GM12875 (cell line): ENCODE data around the gene SRGAP2C.
"Not testable (repeated sequence)": the region's sequence is repeated elsewhere in the genome, so short reads cannot be mapped to it uniquely, and the experiment has no call there.

Experiments used
- H3K4me3 ChIP-seq: one replicate; pipeline ENCODE4 v1.5.1; 2011; ENCODE audit warnings: low read depth, low read length, control low read depth

The SRGAP2C gene

DNA sequence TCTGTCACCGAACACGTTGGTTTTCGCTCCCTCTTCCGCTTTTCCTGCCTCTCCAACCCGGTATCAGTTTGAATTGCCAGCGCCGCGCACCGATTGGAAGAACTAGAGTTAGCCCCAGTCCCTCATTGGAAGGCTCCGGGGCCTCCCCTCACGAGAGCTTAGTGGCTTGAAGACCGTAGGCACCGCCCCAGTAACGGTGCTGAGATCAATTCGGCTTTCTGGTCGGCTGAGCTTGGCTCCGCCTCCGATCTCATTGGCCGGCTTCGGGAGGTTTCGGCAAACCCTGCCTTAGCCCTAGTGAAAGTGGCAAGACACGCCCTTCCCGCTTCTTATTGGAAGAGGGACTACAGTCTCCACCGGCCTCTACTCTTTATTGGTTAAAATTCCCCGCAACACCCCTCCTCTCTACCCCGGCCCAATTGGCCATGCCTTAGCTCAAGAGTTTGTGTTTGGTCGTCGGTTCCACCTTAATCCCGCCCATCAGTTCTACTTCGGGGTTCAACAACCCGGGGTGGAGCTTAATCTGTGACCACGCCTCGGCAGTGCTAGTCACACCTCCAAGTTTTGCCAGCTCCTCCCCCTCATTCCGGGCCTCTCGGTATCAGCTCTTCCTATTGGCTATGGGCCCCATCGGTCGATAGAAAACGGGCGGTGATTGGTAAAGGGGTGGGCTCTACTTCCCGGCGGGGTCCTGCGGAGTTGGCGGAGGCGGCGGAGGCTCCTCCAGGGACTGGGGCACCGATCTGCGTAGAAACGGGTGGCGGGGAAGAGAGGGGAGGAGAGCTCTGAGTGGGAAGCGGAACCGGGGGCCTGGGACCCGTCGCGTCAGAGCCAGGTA, at the start of gene SRGAP2C, which contains the start of gene FAM72B:
Gene SRGAP2C (plus strand): TSS at position 686 of the 838 bp plus-strand sequence. CDS start 2,472 bp downstream, outside the sequence.
Gene FAM72B (minus strand): TSS at position 51 of the 838 bp plus-strand sequence. CDS start 851 bp downstream, outside the sequence.
- H3K4me3 ChIP-seq = peak within 1 kb of the TSS; percentile 28

DNA sequence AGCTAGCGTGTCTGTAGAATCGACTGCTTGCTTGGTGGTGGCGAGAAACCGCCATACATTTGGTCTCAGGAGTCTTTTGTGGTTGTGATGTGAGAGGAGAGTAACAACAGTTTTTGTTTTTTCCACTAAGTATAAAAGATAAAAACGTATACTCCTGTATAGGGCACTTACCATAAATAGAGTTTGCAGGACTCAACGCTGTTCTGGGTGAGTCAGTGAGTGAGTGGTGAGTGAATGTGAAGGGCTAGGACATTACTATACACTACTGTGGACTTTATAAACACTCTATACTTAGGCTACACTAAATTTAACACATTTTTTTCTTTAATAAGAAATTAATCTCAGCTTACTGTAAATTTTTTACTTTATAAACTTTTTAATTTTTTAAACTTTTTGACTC, 44.4 kb upstream of the SRGAP2C start:
- H3K4me3 ChIP-seq = not testable (repeated sequence)

DNA sequence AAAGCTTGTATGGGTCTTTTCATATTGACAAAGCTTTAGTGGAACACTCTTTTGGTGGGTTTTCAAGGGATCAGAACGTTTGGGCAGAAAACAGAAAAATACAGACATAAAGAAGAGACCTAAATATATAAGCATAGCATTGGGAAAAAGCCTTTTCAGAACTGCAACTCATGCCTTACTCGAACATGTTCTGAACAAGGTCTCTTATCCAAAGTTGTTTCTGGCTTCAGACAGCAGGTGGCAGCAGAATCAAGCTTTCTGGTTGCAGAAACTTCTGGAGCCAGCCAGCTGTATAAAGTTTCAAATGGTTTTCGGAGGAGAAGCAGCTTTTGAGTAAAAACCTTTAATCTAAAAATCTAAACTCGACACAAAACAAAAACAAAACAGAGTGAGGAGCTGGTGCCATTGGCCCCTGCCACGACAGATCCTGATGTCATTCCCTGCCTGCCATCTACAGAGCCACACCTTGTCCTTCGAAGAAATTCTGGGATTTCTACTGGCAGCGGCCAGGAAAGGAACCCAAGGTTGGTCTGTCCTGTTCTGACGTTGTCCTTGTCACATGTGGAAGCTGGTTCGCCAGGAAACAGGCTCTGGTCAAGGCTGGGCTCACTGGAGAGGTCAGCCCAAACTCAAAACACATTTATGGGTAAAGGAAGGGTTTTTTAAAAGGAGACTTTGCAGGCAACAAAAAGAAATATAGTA, 36.1 kb upstream of the SRGAP2C start:
- not testable (repeated sequence) for H3K4me3 ChIP-seq

DNA sequence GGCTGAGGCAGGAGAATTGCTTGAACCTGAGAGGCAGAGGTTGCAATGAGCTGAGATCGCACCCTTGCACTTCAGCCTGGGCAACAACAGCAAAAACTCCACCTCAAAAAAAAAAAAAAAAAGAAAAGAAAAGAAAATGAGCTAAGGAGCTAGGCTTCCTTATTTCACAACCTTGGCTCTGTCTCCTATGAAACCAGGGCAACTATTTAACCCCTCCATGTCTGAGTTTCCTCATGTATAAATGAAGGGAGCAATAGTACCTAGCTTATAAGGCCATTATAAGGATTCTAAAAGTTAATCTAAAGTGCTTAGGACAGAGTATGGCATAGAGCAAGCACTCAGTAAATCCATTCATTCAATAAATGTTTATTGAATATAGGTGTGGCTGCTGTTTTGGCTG, 33.5 kb upstream of the SRGAP2C start:
- H3K4me3 ChIP-seq = not testable (repeated sequence)

DNA sequence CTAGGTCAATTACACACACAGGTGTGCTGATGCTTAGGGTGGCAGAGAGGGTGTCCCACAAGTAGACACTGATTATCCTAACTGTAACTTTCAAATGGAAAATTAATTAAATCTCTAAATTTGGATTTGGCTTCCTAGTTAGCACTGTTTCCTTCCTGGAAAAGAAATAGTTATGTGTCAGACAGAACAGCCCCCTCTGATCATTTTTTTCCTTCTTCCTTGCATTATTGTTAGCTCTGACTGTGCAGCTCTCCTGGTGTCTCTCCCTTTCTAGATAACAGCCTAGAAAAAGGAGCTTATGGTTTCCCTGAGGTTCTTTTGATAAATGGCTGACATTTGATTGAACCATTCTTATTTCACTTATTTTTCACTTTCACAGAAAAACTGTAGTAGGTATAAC, 32.0 kb upstream of the SRGAP2C start:
- not testable (repeated sequence) for H3K4me3 ChIP-seq

DNA sequence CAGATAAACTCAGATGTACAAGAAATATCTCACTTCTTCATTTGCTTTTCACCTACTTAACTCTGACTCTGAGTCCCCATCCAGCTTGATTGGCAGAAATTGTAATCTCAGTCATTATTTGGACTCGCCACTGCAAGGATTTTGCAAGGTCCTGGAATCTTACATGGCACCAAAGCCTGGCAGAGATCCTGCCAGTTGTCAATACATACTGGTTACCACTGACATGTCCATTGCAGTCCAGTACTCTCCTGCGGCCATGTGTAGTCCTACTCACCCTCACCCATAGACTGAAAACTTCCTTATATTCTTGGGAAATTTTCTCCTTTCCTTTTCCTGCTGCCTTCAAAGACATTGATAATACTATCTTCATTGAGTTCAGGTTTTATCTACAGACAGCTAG, 30.0 kb upstream of the SRGAP2C start:
- H3K4me3 ChIP-seq = not testable (repeated sequence)

DNA sequence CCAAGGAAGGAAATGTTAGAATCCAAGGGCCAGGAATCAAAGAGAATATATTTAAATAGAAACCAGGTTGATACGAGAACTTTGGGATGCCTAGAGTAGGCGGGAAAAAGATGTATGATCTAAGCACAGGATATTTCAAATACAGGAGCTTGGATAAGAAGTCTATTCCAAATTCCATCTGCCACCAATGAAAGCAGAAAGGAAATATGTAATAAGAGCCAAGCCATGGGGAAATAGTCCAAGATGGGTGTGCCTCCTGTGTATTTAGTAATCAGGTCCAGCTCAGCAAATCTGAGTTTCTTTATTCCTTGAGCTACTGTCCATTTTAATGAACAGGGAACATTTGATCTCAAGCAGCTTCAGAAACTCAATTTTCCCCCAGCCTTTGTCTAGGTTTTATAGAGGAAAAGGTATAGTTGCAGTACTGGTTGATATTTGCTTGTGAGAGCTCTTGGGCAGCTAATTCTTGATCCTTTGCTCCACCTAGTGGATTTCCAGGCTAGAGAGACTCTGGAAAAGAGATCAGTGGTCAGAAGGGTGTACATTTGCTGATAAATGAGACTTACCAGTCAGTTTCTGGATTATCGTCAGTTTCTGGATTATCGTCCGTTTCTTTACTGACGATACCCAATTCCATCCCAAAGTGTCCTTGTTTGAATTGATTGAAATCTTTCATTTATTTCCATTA, 29.0 kb upstream of the SRGAP2C start:
- not testable (repeated sequence) for H3K4me3 ChIP-seq

DNA sequence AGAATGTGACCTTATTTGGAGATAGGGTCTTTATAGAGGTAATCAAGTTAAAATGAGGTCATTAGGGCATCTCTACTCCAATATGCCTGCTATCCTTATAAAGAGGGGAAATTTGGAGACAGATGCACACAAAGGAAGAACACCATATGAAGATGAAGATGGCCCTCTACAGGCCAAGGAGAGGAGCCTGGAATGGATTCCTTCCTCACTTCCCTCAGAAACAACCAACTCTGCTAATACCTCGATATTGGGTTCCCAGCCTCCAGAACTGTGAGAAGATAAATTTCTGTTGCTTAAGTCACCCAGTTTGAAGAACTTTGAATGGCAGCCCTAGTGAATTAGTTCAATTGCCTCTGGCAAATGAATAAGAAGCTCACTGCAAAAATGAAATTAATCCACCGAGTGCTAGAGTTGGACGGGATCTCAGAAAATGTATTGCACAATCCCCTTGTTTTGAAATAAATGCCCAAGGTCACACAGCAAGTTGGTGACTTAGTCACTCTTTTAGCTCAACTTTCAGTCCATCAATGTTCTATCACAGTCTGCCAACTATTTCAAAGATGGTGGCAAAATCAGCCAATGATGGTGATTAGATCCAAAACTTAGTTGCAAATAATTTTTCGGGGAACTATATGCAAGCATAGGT, 27.7 kb upstream of the SRGAP2C start:
- H3K4me3 ChIP-seq = not testable (repeated sequence)

DNA sequence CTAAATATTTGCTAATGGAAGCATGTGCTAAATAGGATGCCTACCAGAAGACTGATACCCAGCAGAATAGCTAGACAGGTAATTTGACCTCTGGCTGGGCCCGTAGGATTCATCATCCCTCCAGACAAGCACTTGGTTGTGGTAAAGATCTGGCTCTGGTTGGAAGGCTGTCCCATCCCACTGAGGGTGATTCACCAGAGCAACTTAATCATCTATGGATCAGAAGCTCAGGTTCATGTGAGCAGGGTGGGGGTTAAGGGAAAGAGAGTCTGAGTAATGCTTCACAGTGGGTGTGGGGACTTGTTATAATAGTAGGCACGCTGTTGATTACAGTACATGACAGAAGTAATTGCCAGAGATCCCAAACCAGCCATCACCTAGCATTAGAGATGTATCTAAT, 27.2 kb upstream of the SRGAP2C start:
- H3K4me3 ChIP-seq = not testable (repeated sequence)

DNA sequence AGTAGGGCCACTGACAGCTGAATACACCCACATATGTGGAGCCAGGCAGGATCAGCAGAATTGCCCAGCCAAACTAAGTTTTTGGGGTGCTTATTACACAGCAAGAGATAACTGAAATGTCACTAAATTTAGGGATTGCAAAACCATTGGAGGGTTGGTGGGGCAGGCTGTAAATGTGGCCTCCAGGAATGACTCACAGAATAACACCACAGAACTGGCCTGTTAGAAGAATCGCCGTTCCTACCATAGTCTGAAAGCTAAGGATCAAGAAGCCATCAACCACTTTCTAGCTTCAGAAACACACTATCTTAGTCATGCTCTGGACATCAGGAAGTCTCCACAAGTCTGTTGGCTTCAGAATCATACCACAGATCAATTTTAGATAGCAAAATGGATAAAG, 24.7 kb upstream of the SRGAP2C start:
- not testable (repeated sequence) for H3K4me3 ChIP-seq

DNA sequence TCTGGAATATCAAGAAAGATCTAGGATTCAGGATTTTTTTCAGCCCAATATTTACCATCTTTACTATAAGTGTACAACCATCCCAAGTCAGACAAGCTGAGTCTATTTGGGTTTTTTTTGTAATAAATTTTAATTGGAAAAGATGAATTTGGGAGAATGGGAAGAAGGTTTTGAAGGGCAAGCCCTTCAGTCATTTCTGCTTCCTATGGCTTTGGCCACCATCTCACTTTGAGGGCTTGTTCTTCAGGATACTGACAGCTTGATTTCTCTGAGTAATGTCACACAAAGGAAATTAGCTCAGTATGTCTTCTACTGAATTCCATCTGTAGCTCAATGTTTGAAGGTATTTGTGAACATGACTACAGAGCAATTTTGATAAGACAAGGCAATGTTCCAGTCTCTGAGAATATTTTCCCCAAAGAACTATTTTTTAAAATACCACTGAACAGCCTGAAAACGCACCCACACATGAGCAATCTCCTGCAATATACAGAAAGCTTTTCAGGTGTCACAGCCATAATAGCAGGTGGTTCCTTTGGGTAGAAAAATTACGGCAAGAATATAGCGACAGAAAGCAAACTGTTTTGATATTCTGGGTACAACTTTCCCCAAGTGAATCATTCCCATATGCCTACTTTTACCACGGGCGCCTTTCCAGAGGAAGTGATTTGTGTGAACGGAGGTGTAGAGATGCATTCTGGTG, 23.4 kb upstream of the SRGAP2C start:
- not testable (repeated sequence) for H3K4me3 ChIP-seq

DNA sequence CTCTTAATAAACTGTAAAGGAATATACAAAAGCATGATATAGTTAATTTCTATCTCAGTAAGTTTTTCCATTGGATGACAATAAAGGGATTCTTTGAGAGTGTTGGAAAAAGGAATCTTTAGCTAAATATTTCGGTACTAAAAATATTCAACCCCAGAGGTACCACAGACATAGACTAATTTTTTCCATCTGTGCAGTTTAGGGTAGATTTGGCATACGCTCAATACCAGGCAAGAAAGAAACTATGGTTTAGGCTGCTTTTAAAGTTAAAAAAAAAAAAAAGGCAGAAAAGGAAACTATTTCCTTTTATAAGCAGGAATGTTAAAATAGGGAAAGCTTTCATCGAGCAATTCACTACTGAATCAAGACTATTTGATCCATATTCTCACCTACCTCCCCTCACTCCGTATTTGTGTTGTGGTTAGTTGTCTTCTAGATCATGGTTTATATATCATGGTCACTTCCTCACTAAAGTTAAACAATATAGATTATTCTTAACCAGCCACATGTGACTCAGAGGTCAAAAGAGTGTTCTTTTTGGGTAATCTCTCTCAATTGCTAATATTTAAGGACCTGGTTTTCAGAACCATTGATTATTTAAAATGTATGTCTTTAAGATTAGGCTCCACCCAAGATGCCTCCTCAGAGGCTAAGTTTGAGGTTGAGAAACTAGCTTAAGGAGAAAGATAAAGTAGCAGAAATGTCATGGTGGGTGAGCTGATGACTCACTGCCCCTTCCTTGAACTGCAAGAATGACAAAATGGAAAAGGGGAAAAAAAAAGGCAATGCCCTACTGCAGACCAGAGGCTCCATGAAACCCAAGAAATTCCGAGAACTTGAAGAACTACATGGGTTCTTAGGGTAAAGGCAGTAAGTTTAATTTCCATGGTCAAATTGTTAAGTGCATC, 20.7 kb upstream of the SRGAP2C start:
- H3K4me3 ChIP-seq = not testable (repeated sequence)

DNA sequence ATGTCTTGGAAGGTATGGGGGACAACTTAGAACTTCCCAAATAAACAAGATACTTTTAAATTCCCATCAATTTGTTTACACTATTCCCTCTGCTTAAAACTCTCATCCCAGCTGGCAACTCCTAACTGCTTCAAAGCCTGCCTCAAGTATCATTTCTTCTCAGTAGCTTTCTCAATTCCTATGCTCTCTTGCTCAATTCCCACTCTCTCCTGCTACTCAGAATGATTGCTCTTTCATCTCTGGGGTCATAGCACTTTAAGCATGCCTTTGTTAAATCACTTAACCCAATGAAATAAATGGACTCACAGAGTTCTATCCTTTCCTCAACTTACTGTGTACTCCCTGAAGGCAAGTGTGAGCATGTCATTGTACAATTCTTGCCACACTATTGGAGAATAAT, 19.5 kb upstream of the SRGAP2C start:
- not testable (repeated sequence) for H3K4me3 ChIP-seq

DNA sequence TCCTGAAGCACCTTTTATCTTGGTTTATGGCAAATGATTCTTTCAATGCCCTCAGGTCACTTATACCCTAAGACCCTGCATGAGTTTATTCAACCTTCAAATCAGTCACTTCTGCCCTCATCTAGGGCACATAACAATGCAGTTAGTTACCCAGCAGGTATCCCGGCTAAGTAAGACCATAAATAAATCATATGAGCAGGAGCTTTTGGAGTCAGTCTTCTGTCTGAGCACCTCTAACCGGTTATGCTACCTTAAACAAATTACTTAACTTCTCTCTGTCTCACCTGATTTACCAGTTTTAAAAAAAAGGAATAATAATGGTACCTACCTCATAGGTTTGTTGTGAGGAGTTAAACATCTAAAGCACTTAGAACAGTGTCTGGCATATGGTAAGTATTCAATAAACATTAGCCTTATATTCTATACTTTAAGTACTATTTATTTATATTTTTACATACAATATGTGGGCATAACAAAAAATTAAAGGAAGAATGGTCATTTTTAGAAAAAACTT, 17.5 kb upstream of the SRGAP2C start:
- not testable (repeated sequence) for H3K4me3 ChIP-seq

DNA sequence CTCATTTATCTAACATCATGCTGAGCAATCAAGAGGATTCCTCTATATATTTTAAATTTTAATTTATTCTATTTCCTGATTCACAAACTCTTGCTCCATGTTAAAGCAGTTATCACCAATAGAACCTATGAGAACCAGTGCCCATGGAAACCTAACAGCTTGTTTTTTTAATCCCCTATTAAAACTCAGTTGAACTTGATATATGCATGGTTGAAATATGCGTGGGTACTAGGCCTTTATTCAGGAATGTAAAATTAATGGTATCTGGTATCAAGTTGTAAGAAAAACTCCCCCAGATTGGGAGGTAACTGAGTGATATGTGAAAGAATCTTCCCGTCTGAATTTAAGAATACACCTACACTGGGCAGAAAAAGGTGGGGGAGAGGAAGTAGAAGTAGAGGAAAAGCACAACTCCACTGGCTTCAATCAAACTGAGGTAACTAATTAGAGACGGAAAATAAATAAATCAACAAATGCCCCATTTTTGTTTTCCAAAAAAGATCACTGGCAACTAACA, 16.6 kb upstream of the SRGAP2C start:
- H3K4me3 ChIP-seq = not testable (repeated sequence)

DNA sequence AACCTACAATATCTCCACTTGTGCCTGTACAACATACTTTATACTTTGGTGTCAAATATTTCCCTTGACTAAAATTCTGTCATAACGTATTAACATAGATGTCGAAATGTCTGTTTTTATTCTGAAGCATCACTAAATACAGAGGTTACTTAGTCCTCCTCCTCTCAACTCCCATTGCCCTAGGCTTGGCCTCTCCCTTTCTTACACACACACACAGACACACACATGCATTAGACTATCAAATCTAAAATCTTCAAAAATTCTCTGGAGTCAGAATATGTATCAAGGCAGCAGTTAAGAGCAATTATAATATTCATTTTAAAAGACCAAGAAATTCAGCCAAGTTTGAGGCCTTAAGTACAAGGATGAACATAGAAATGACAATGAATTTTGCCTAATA, 8.1 kb upstream of the SRGAP2C start:
- H3K4me3 ChIP-seq = not testable (repeated sequence)

DNA sequence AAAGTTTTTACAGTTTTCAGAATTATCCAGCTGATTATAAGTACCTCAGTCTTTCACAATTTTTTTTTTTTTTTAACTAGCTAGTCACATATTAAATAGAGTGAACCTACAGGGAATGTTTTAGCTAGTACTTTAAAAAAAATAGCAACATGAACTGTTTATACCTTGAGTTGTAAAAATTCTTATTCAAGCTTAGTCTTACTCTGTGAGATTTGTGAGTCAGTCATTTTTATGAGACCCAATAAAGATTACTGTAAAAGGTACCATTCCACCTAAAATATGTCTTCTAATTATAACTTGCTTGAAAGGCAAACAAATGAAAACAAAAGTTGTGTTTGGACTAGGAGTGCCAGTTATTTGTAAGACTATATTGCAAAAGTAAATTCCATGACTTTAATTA, 6.6 kb upstream of the SRGAP2C start:
- H3K4me3 ChIP-seq = not testable (repeated sequence)

DNA sequence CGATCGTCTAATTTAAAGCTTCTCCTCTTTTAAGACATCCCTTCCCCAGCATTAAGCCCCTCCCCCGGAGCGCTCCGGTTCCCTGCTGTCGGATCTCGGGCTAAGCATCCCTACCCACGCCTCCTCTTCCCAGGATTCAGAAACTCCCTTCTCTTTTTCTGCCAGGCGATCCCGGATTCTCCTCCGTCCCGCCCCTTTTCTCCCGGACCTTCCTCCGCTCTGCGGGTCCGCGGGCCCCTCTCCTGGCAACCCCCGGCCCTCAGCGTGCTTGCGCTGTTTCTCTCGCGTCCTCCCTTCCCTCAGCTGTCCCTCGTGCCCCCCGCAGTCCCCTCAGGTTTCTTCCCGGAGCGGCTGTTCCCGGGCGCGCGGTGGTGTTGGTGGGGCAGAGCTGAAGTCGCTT, 908 bp upstream of the SRGAP2C start:
- peak overlapping the region; percentile 28 for H3K4me3 ChIP-seq
